8988T (cell line): ENCODE data around the gene NTRK1.

Experiments
- DNase-seq: peaks from one replicate; pipeline ENCODE4 v3.0.0; 2011

The NTRK1 gene

DNA sequence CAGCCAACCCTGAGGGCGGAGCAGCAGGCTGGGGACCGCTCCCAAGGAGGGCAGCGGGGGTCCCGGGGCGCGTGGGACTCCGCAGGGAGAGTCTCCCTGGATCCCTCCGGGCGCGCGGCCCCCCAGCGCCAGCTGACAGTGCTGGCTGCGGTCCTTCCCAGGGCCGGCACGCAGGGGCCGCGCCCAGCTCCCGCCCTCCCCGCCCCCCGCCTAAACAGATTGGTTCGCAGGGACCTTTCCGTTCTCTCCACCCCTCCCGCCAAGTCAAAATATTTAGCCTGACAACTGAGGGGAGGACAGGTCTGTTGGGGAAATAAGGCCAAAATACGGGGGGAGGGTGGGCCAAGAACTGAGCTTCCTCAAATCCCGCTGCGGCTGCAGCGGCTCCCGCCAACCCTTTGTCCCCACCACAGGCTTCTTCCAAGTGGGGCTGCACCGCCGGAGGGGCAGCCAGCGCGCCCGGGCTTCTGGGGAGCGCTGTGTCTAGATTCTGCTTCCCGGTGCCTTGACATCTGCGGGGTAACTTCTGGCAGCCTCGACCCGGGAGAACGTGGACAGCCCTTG, 1.6 kb upstream of the NTRK1 start, which contains the start of gene INSRR:
Gene INSRR (minus strand): TSS at position 159 of the 564 bp plus-strand sequence. CDS start 496 bp downstream, outside the sequence.
- no peak for DNase-seq

DNA sequence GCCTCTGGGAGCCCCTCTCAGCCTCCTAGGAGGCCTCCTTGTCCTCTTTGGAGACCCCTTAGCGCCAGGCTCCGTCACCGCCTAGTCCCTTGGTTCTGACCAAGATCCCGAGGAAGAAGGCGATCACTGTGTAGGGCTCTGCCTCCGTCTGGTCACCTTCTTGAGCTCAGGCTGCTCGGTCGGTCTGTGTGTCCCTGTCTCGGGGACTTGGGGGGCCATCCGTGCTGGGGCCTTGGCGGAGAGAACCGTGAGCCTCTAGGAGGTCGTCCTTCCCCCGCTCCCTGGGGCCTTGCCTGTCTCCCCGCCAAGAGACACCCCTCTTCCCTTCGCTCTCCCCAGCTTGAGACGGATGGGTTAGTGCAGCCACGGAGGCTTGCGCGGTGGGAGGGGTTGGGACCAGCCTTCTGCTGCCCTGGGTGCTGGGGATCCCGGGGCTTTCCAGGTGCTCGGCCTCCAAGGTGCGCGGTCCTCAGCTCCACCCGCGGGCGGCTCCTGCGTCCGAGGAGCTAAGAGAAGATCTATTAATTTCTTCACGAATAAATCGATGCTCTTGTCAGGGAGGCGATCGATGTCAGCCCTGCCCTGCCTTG, 1.0 kb upstream of the NTRK1 start:
- peak; percentile 73 for DNase-seq

DNA sequence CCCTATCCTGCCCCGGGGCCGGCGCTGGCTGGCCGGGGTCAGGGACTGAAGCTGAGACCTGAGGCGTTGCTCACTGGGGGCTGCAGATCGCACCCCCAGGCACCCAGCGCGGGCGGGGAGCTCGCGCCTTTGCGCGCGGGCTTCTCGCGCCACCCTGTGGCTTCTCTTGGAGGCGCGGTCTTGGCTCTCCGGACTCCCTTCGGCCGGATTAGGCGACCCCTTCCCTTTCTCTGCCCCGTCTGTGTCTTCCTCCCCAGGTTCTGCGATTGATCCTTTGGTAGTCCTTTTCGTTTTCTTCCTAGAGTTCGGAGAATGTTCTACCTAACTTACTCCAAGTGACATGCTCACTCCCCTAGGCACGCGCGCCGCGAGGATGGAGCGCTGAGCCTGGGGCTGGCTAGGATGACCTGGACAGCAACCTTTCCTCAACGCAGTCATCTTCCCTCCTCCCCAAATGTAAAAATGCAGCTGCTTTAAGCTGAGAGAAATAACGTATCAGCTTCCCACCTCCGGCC, 495 bp upstream of the NTRK1 start:
- peak; percentile 93 for DNase-seq

DNA sequence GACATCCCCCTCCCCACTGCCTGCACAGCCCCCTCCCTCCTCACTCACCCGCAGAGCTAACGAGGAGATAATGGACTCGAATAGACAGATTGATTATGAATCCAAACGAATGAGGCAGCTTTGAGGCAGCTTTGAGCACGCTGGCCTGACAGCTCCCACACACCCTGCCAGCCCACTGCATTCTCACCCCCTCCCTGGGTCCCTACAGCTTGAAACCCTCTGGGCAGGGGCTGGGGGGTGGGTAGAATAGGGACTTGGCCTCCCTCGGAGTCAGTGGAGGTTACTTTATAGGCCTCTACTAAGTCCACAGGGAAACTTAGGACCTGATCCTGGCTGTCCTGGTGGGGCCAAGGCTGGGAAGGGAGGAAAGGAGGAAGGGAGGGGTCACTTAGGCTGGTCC, 1.9 kb downstream of the NTRK1 start:
- DNase-seq, result no peak

DNA sequence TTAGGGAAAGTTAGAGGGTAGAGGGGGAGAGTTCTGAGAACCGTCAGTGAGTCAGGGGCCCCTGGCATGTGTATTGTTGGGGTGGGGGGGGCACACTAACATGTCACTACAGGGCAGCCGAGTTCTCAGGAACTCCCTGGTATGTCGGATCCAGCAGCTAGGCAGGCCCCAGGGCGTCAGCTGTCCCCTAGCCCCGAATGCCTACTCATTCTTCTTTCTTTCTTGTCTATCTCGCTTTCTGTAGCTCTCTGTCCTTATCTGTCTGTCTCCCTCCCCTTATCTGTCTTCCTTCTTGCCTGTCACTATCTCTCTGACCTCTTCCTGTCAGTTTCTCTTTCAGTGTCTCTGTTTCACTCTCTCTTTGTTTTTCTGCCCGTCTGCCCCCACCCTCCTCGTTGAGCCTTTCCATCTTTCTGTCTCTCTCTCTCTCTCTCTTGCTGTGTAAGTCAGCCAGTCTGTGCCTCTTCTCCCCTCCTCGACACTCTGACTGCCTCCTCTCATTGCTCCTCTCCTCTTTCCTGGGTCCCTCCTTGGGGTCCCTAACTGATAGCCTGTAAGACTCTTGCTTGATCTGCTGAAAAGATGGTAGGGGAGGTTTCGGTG, 2.4 kb downstream of the NTRK1 start:
- no peak for DNase-seq

DNA sequence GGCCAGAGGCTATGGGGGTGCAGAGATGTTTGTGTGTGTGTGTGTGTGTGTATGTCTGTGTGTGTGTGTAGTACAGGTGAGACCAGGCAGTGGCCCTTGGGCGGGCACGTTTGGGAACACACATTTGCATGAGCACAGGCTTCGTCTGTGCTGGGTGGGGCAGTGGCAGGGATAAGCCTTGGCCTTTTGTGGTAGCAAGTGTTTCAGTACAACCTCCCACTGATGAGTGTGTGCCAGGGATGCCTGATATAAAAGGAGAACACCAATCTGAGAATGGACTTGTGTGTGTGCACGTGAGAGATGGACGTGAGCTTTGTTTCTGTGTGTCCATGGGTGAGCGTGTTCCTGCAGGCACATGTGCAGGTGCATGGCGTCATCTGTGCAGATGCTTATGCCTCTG, 3.0 kb downstream of the NTRK1 start:
- DNase-seq, result no peak

DNA sequence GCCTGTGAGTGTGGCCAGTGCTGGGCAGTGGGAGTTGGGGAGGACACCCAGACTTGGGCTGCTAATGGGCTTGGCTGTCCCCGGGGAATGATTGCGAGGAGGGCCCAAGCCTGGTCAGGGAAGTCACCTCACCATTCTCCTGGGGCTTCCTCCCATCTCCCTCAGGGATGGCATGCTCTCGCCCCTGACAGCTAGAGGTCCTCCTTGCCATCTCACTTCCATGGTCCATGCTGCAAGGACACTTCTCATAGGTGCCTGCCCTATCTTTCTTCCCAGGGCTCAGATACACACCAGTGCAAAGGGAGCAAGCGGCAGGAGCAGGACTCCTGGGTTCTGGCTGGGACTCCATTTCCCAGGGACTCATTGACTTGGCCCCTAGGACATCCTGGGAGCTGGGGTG, 4.1 kb downstream of the NTRK1 start:
- peak; percentile 69 for DNase-seq

DNA sequence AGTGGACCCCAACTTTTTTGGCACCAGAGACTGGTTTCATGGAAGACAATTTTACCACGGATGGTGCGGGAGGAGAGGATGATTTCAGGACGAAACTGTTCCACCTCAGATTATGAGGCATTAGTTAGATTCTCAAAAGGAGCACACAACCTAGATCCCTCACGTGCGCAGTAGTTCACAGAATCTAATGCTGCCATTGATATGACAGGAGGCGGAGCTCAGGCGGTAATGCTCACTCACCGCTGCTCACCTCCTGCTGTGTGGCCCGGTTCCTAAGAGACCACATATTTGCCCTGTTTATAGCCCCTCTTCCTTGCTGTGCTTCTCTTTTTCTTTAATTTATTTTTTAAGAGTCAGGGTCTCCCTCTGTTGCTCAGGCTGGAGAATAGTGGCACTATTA, 4.6 kb downstream of the NTRK1 start:
- no peak for DNase-seq

DNA sequence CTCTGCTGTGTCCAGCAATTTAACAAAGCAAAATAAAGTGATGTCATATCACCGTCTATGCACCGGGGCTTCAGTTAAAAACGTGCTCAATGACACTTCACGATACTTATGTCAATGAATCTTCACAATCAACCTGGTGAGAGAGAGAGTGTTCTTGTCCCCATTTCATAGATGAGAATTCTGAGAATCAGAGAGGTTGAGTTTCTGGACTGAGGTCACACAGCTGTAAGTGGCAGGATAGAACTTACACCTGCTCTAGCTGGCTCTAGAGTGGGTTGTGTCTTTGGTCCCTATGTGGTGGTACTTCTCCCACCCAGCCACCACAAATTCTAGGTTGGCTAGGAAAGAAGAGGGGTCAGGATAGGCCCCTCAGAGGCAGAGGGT, 5.2 kb downstream of the NTRK1 start:
- no peak for DNase-seq

DNA sequence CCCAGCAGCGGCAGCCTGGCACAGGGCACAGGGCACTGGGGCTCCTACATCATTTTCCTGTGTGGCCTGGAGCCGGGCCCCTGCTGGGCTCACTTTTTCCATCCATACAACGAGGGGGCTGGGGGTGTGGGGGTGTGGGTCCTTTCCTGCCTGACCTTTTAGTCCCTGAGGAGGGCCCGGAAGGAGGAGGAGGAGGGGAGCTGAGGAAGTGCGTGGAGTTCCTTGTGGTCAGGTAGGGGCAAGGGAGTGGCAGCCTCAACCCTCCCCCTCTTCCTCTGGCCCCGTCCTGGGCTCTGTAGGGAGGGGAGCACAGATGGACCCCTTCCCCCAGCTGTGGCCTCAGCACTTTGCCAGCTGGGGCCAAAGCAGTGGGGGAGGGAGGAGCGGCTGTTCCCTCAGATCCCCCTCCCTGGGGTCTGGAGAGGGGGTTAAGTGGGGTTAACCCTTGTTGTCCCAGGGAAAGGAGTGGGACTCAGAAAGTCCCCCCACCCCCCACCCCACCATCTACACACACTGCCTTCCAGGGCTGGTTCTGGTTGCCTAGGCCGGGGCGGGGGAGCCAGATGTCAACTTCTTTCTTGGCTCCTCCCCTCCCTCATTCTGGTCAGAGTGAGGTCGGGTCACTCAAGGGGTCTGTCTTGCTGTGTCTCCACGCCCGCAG, 5.7 kb downstream of the NTRK1 start:
- no peak for DNase-seq

DNA sequence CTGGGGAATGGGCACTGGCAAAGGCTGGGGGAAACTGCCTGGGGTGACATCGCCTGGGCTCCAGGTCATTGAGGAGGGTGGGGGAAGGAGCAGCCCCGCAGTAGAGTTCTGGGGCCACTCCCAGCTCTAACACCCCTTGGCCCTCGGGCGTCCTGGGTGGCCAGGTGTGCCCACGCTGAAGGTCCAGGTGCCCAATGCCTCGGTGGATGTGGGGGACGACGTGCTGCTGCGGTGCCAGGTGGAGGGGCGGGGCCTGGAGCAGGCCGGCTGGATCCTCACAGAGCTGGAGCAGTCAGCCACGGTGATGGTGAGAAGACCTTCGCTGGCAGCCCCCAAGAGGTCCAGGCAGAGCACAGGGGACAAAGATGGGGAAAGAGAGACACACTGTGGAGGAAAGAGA, 7.7 kb downstream of the NTRK1 start:
- no peak for DNase-seq

DNA sequence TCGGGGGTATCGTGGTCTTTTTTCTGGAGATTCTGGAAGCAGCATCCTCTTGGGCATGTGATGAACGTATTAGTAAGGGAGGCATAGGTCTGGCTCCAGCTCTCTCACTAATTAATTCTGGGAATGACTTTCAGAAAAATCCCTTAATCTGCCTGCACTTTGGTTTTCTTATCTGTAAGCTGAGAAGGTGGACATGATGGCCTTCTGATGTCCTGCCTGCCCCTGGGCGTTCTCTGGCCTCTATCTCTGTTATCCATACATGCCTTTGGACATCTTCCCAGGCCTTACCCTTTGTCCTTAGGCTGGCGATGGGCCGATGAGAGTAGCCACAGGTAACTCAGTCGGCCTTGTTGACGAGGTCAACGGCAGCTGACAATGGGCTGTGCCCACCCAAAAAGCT, 8.8 kb downstream of the NTRK1 start:
- no peak for DNase-seq

DNA sequence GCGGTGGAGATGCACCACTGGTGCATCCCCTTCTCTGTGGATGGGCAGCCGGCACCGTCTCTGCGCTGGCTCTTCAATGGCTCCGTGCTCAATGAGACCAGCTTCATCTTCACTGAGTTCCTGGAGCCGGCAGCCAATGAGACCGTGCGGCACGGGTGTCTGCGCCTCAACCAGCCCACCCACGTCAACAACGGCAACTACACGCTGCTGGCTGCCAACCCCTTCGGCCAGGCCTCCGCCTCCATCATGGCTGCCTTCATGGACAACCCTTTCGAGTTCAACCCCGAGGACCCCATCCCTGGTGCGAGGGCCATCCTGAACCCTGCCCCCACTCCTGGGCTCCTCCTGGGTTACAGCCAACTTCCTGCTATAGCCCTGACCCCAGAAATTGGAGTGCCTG, 13.0 kb downstream of the NTRK1 start:
- no peak for DNase-seq

DNA sequence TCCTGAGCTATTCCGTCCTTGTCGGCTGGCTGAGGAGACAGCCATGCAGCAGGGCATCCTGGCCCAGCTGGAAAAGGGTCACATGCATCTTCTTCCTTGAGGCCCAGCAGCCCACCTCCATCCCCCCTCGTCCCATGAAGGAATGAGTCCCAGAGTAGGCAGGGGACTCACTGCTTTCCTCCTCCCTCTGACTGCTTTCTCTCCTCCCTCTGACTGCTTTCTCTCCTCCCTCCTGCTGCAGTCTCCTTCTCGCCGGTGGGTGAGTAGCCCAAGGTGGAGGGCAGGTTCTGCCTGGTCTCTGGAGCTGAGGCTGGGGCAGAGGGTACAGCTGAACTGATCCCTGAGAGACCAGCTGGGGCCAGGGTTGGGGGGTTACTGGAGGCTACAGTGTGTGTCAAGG, 13.5 kb downstream of the NTRK1 start:
- DNase-seq, result no peak

DNA sequence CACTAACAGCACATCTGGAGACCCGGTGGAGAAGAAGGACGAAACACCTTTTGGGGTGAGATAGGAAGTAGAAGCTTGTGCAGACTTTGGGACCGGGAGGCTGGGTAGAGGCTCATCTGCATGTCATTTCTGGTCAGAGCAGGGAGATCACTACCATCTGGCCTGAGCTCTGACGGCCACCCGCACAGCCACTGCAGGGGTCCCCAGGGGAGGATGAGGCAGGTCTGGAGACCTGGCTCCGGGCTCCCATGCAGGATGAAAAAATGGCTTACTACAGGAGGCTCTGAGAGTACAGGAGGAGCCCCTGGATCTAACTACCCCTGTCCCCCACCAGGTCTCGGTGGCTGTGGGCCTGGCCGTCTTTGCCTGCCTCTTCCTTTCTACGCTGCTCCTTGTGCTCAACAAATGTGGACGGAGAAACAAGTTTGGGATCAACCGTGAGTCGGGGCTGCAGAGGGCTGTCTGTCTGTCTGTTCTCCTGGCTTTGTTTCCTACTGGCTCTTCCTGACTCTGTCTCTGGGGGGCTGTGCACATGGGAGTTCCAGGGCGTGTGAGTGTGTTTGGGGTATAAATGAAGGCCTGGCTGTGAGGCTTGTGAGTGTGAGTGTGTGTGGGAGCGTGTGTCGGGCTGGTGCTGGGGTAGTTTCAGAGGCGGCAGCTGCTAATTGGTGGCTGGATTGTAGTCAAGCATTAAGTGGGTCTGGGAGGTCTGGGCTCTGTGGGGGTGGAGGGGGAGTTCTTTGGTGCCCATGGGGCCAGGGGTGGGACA, 14.1 kb downstream of the NTRK1 start:
- DNase-seq, result no peak

DNA sequence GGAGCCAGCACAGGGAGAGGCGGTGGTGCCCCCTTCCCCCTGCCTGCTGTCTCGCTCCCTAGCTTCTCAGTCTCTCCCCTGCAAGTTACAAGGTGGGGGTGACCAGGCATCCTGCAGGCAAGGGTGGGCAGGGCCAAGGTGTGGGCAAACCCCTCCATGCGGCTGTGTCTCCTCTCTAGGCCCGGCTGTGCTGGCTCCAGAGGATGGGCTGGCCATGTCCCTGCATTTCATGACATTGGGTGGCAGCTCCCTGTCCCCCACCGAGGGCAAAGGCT, 14.6 kb downstream of the NTRK1 start:
- DNase-seq, result no peak

DNA sequence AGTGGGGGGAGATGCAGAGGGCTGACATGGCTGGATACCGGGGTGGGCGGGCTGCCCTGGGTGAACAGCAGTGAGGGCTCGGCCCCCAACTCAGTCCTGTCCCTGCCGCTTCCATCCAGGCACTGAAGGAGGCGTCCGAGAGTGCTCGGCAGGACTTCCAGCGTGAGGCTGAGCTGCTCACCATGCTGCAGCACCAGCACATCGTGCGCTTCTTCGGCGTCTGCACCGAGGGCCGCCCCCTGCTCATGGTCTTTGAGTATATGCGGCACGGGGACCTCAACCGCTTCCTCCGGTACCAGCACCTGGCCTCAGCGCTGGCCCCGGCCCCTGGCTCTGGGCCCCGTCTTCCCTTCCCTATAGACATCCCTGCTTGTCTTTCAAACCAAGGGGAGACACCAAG, 15.6 kb downstream of the NTRK1 start:
- no peak for DNase-seq

DNA sequence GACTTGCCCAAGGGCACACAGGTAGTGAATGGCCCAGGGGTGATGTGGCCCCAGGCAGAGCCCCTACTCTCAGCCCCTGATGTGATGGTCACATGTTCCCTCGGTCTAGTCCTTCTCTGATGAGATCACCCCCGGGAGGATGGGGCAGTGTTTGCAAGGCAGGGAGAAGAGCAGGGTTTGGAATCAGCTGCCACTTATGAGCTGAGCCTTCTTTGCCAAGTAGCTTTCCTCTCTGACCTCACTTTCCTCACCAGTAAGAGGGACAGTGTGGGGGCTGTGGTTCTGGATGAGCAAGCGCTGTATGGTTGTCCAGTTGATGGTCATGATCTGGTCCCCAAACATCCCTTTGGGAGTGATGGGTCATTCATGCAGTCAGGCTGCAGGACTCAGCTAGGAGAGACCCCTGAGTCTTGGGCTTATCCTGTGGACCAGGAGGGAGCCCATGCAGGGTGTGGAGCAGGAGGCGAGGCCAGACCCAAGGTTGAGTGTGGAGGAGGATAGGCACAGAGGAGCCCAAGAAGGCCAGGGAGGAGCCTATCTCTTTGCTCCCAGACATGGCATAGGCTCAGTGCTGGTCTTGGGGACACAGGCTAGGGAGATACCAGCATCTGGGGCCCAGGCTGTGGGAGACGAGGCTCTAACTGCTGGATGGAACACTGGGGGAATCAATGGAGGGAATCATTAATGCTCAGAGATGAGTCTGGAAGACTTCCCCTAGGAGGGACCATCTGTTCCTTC, 16.9 kb downstream of the NTRK1 start:
- DNase-seq, result no peak

DNA sequence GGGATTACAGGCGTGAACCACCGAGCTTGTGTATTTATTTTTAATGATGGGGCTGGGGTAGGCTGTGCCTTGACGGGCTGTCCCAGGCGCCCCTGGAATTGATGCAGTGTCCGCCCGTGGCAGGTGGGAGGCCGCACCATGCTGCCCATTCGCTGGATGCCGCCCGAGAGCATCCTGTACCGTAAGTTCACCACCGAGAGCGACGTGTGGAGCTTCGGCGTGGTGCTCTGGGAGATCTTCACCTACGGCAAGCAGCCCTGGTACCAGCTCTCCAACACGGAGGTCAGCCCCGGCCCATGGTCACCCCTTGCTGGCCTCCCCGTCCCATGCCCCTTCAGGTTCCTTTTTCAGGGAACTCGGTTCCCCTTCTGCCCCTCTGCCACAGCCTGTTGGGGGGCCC, 19.2 kb downstream of the NTRK1 start:
- no peak for DNase-seq

DNA sequence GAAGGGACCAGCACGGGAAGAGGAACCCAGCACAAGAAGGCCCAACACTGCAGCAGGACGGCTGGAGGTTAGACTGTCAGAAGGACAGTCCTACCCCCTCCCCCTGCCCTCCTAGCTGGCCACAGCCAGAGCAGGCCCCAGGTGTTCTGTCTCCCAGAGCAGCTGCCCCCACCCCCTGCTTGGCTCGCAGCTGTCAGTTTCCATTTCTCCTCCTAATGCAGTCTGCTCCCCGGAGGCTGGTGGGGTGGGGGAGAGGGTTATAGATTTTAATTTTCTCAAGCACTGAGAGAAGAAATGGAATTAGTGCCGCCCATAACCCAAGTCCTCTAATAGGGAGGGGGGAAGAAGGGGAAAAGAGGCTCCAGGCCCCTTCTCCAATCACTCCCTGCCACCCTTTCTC, 19.8 kb downstream of the NTRK1 start:
- DNase-seq, result no peak

DNA sequence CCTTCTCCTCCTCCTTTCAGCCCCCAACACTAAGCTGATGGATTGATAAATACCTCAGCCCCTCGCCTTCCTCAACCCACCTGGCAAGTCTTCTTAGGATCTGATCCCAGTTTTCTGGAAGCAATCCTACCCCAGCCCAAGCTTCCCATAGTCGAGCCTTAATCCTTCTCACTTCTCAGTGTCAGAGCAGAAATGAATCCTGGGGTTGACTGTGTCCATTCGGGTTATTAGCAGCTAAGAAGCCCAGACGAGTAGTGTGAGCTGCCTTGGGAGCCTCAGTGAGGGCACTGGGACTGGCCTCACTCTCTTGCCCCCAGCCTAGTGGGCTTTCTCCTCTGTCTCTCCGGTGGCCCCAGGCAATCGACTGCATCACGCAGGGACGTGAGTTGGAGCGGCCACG, 20.4 kb downstream of the NTRK1 start:
- no peak for DNase-seq

DNA sequence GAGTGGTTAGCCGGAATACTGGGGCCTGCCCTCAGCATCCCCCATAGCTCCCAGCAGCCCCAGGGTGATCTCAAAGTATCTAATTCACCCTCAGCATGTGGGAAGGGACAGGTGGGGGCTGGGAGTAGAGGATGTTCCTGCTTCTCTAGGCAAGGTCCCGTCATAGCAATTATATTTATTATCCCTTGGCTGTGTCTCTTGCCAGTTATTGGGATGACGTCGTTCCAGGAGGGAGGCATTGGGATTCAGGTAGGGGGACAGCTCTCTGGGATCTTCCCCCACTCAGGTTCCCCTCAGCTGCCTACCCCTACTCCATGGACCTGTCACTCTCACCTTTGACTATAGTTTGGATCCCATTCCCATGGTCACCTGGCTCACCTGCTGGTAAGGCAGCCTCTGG, 21.0 kb downstream of the NTRK1 start:
- DNase-seq, result no peak

DNA sequence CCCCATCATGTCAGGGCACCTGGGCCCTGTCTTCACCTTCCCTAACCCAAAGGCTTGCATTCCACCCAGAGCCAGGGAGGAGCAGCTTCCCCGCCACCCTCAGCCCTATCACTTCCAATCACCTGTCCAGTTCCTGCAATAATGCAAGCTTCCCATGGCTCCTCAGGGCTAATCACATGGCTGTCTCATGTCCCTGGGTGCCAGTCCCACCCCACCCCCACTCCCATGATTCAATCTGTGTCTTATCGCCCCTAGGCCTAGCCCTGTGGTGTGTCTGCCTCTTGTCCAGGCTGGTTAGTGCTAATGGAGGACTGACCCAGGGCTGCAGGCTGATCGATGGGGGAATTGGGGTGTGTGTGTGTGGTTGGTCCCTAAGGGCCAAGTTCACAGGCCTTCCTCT, 21.9 kb downstream of the NTRK1 start:
- no peak for DNase-seq
